Measurements from ENCODE around the gene MAP2K4.

MAP2K4 gene

DNA sequence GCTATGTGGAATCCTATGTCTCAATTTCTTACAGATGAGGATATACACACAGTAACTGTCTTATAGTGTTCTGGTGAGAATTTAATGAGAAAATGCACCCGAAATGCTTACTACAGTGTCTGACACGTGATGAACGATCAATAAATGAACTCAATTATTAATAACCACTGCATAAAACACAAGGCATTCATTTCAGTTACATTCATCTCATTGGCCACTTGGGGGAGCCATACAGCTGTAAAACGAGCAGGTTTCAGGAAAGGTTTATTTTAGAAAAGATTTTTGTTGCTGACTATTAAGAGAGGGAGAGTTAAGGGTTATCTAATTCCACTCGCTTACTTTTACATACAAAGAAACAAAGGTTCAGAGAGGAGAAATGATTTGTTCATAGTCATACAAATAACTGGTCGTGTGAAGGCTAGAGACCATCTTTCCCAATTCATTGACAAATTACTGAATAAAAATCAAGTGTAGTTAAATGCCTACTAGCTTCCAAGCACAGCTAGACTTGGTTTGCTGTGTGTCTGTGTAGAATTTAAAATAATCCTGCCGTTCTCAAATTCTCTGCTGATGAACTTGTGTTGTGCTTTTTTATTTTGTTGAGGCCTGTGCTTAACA, 160.1 kb downstream of the MAP2K4 start:
- FAIRE-seq = peak; percentile 56

- no peak for FAIRE-seq
Observed at GRCh38 chr17:12187658-12188057, 167.0 kb downstream of the MAP2K4 start.

- no peak for FAIRE-seq
Observed at GRCh38 chr17:12193144-12193735, 172.6 kb downstream of the MAP2K4 start.
